HL-60 (cell line): ENCODE measurements around the gene SCAP.

ENCODE experiments used
- DNase-seq, 2 experiments: peaks; one replicate each; pipeline ENCODE4 v3.0.0-alpha.2; 2010 to 2020; ENCODE audit warnings: low read depth in 1 of 2, low spot score in 1 of 2
- H3K27ac ChIP-seq: fragments of 250-450 bp; sonication (Bioruptor Pico); replicated peaks from 2 replicates; pipeline ENCODE4 v1.5.1; 2020; ENCODE audit warnings: mild to moderate bottlenecking, moderate library complexity
- H3K27me3 ChIP-seq: fragments of 250-450 bp; sonication (Bioruptor Pico); 2 replicates; pipeline ENCODE4 v1.5.1; 2021; ENCODE audit warnings: mild to moderate bottlenecking, moderate library complexity; ENCODE audit not compliant: insufficient read depth, poor library complexity, severe bottlenecking
- H3K4me3 ChIP-seq: replicated peaks from 2 replicates; pipeline ENCODE4 v1.5.1; 2011; ENCODE audit warnings: mild to moderate bottlenecking, control low read depth, low read length; ENCODE audit not compliant: insufficient read depth
- CTCF ChIP-seq: IDR thresholded peaks from one replicate; pipeline ENCODE4 v1.5.1; 2011; ENCODE audit warnings: low read length, control low read depth, inconsistent platforms; ENCODE audit not compliant: insufficient read depth
- GABPA ChIP-seq: IDR thresholded peaks from 2 replicates; pipeline ENCODE4 v1.6.1; 2012; ENCODE audit warnings: low read depth
- POLR2AphosphoS5 ChIP-seq: IDR thresholded peaks from 2 replicates; pipeline ENCODE4 v1.6.1; 2012; ENCODE audit warnings: low read depth
- REST ChIP-seq: IDR thresholded peaks from 2 replicates; pipeline ENCODE4 v1.6.1; 2012; ENCODE audit warnings: low read depth; ENCODE audit not compliant: insufficient replicate concordance
- SPI1 ChIP-seq: IDR thresholded peaks from 2 replicates; pipeline ENCODE4 v1.6.1; 2012; ENCODE audit warnings: low read depth, mild to moderate bottlenecking, borderline replicate concordance

The SCAP gene

GRCh38 chr3:47495111-47495510 lies 19.4 kb upstream of the SCAP start:
- no peak overlapping the region for H3K27ac ChIP-seq

GRCh38 chr3:47491777-47492176 lies 16.0 kb upstream of the SCAP start:
- TF ChIP-seq GABPA: no peak
- no peak for TF ChIP-seq REST
- Histone ChIP-seq H3K27me3 (no peaks in the 10 kb centered on the region), H3K4me3 (no peak overlapping the region), H3K27ac (no peak overlapping the region)
- DNase-seq: no peak

More at GRCh38 chr3:47495111-47495510, 19.4 kb upstream of the SCAP start:
- no peak for DNase-seq
- TF ChIP-seq CTCF (no peak), GABPA (no peak), POLR2AphosphoS5 (no peak), REST (no peak), SPI1 (no peak)
- Histone ChIP-seq H3K27me3 (no peaks in the 10 kb centered on the region), H3K4me3 (no peak overlapping the region)

GRCh38 chr3:47491186-47491585 lies 15.4 kb upstream of the SCAP start:
- DNase-seq: no peak
- TF ChIP-seq POLR2AphosphoS5 (no peak), SPI1 (no peak)
- no peak overlapping the region for H3K4me3 ChIP-seq
- no peak overlapping the region for H3K27ac ChIP-seq
- no peaks in the 10 kb centered on the region for H3K27me3 ChIP-seq

GRCh38 chr3:47487265-47487664 lies 11.5 kb upstream of the SCAP start:
- DNase-seq: no peak
- no peak overlapping the region for H3K27ac ChIP-seq
- no peaks in the 10 kb centered on the region for H3K27me3 ChIP-seq
- TF ChIP-seq REST (no peak), SPI1 (no peak), CTCF (no peak), POLR2AphosphoS5 (no peak), GABPA (no peak)
- no peak overlapping the region for H3K4me3 ChIP-seq
